ENCODE results near the gene CD96.
A peak's percentile ranks its signal among the peaks of the same experiment; 100 is the strongest.
"Not testable (repeated sequence)": the region's sequence is repeated elsewhere in the genome, so short reads cannot be mapped to it uniquely, and the experiment has no call there.

Gene CD96

DNA sequence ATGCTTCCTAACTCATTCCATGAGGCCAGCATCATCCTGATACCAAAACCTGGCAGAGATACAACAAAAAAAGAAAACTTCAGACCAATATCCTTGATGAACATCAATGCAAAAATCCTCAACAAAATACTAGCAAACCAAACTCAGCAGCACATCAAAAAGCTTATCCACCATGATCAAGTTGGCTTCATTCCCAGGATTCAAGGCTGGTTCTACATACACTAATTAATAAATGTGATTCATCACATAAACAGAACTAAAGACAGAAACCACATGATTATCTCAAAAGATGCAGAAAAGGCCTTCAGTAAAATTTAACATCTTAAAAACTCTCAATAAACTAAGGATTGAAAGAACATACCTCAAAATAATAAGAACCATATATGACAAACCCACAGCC lies 88.6 kb downstream of the CD96 start:
- not testable (repeated sequence) for DNase-seq

DNA sequence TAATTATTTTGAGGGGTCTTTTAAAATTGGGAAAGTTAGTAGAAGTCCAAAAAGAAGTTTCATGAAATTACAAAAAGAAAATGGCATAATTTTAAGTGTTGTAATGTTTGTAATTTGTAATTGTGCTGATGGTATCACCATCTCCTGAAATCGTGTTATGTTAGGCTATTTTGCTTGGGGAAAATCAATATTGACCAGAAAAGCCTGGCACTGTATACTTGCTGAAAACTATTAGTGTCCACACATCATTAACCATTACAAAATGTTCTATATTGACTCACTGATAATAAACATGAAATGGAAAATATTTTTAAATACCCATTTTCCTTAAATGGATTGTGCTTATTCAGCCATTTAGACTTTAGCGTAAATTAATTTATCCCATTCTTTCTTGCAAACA lies 93.4 kb downstream of the CD96 start:
- DNase-seq, result no peak

DNA sequence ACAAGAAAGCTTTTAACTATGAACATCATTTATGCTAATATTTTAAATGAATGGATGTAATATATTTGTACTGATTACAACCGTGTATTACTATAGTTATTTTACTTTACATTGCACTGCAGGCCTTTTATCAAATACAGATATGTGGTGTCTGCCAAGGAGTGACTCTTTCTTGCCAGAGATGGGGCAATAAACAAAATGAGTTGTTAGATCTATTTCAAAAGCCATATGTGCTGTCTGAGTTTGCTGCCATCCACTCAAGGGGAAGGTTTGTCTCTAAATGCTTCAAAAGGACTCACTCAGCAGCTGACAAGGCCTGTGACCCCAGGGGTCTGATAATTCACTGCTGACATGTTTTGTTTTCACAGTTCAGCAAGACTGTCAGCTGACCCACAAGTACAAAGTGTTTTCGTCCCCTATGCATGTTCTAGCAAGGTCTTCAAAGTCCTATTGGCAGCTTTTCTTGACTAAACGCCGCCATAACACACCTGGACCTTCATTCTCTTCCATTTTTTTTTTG lies 94.4 kb downstream of the CD96 start:
- DNase-seq, result no peak

DNA sequence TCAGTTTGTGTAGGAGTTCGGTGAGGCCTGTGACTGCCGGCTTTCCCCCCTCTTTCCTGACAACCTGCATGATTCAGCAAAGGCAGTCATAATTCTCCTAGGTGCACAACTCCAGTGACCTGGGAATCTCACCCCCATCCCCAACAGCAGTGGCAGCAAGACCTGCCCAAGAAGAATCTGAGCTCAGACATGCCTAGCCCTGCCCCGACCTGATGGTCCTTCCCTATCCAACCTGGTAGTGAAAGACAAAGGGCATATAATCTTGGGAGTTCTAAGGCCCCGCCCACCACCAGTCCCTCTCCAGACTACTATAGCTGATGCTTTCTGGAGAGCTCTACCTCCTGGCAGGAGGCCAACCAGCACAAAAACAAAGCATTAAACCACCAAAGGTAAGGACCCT lies 97.3 kb downstream of the CD96 start:
- DNase-seq, result no peak

DNA sequence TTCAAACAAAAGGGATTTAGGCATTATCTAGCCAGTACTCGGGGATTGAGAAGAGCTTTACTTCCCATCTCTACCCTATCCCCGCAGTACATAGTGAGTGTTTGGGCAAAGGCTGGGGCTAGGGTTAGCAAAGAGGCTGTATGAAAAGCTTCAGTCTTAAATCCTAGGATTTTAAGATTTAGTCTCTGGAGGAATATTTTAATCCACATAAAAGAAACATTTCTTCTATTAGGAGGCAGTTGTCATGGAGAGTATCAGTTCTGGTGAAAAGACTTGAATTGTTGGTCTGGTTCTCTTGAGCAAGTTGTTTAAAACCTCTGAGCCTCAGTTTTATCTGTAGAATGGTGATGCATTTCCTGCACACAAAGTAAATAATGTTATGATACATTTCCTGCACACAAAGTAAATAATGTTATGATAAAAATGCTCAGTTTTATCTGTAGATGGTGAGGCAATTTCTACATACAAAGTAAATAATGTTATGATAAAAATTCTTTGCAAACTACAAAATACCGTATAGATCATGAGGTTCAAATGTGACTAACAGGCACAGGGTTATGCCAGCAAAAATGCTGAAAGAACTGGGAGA lies 107.1 kb downstream of the CD96 start:
- no peak for DNase-seq

DNA sequence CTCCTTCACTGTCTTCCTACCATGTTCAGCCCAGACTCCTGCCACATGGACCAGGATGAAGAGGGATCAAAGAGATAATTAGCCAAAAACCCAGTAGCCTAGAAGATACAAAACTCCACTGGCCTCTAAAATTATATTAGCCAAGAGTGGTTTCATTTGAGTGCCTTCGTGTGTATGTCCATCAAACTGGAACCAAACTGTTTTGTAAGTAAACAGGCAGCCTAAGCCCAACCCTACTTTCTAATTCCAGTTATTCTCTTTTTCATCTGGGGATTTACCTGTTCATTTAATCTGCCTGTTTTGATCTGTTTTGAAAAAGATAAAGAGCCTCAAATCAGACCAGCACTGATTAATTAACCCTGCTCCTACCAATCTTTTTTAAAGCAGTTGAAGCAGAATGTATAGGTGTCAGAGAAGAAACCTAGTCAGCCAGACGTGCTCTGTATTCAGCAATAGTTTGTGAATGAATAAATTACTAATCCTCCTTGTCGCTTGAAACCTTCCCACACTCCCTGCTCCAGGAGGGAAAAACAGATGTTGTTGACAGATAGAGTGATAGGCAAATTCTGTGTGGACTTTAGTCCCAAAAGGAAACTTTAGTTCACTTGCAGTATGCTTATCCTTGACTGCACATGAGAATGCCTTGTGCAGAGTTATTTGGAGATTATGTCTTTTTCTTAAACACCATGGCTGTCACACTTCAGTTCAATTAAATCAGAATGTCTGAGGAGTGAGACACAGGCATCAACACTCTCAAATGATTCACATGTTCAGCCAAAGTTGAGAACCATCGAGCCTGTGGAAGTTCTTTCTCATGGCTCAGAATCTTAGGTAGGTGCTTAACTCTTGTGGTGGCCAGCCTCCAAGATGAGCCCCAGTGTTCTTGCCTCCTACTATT lies 108.6 kb downstream of the CD96 start:
- no peak for DNase-seq

DNA sequence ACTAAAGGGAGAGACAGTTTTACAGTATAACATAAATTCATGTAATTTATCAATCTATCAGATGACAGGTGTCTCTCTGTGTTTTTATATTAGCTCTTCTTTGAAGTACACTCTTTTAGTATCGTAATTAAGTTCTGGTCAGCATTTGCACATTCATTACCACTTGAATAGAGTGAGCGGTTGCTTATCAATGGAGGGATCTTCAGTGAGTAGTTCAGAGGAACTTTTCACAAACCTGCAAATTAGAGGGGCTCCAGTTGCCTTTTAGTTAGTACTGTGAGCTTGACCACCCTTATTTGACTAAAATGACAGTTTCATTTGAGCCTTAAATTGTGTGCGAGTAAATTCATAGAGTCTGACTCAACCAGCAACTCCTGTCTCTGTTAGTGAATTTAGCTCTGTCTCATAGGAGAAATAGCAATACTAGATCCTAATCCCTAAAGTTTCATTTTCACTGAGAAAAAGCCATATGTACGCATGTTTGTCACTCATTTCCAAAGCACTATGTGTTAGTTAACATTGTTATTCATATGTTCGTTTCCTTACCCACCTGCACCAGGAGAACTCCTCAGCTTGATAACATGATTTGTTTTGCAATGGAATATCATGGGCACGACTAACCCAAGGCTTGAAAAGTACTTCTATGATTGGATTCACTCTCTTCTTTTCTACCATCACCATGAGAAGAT lies 110.6 kb downstream of the CD96 start:
- DNase-seq, result no peak

DNA sequence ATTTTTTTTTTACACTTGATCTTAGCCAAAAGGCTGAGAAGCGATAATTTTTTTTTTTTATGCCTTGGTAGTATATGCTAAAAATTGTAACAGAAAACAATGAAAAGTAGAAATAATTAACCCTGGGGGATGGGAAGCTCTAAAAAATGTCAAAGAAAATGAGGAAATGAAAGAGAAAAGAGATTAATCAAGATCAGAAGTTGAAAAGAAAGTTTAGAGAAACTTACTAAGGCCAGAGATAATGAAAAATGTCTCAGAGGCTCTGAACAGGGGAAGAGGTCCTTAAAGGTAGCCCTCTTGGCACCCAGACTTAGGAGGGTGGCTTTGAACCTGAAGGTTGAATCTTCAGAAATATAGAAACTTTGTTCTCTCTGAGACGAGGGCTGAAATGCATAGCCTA lies 111.8 kb downstream of the CD96 start:
- no peak for DNase-seq

DNA sequence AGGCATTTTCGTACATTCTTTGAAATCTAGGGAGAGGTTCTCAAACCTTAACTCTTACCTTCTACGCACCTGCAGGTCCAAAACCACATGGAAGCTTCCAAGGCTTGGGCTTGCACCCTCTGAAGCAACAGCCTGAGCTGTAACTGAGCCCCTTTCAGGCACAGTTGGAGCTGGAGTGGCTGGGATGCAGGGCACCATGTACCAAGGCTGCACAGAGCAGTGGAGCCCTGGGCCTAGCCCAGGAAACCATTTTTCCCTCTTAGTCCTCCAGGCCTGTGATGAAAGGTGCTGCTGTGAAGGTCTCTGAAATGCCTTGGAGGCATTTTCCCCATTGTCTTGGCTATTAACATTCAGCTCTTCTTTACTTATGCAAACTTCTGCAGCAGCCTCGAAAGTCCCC lies 120.0 kb downstream of the CD96 start:
- DNase-seq, result no peak

DNA sequence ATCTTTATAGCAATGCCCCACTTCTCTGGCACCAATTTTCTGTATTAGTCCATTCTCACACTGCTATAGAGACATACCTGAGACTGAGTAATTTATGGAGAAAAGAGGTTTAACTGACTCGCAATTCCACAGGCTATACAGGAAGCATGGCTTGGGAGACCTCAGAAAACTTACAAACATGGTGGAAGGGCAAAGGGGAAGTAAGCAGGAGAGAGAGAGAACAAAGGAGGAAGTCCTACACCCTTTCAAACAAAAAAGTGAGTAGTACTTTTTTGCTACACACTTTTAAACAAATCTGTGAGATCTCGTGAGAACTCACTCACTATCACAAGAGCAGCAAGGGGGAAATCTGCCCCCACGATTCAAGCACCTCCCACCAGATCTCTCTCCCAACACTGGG lies 120.9 kb downstream of the CD96 start:
- DNase-seq, result no peak

DNA sequence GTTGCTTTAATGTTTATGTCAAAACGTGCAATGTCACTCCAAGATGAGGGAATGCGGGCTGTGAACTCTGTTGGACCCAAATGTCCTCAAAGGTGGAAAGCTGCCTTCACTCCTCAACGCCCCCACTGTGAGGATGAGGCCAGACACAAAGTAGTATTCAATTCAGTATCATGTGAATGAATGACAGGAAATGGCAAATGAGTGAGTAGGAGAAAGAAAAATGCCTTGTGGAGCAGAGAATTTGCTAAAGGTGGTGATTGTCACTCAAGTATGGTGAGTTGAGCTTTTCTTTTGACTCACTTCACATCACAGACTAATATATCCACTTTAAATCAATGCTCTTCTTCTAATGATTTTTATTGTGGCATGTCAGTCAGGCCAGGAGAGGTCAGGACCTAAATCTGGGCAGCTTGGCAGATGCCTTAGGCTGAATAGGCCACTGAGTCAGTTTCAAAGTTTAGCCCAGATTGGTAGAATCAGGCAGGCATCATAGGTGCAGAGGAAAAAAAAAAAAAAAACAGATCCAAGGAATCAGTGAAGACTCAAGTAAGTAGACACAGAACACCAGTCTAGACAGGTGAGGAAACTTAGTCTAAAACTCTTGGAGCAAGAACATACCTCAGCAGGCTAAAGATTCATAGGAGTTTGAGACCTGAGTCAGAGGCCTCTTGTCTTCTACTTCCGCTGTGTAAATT lies 124.2 kb downstream of the CD96 start:
- no peak for DNase-seq

DNA sequence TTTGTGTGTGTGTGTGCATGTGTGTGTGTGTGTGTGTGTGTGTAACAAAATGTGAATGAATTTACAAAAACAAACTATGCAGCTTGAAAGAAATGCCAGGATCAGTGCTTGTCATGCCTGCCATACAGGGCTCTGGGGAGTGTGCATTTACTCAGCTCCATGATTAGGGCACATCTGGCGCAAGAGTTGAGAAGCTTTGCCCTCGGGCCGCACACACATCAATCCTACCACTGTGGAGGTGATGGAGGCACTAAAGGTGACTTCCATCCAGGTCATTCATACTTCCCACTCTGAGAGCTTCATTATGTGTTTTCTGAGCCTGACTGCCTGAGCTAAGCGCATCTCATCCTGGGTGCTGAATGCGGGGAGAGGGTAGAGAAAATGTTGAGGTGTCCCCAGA lies 125.2 kb downstream of the CD96 start:
- no peak for DNase-seq

DNA sequence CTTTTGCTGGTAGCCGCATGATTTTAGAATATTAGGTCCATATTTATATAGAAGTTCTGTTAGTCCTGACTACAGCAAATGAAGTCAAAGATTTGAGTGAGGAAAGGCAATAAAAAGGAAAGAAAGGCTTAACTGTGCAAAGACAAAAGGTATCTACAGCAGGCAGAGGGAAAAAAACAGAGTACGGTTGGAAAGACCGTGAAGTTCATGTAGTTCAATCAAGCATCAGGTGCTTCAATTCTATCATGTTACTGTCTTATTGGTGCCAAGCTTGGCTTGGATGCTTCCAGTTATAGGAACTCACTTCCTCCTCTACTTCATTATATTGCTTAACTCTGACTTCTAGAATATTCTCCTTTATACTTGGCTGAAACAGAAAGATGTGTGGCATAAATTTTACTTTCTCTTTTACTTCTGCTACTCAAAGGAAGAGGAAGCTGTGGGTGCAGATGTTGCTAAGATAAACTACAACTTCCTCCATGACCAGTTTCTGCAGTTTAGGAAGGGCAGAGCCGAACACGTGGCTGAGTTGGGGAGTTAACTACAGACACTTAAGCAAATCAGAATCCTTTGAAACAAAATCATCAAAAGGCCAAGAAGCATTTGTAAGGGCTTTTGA lies 125.7 kb downstream of the CD96 start:
- no peak for DNase-seq

DNA sequence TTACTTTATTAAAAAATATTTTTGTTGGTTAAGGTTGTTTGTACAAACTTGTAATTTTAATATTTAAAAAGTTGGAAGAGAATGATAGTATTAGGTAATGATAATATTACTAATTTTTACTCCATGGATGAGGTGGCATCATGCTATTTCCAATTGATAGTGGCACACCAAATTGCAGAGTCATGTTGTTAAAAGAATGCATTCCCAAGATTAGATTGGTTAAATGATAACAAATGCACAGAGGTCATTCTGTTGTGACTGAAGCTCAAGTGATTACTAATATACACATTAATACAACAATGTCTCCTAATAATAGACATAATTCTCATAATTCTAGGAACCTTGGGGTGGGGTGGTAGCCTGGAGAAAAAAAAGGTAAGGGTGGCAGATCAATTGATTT lies 126.3 kb downstream of the CD96 start:
- no peak for DNase-seq

DNA sequence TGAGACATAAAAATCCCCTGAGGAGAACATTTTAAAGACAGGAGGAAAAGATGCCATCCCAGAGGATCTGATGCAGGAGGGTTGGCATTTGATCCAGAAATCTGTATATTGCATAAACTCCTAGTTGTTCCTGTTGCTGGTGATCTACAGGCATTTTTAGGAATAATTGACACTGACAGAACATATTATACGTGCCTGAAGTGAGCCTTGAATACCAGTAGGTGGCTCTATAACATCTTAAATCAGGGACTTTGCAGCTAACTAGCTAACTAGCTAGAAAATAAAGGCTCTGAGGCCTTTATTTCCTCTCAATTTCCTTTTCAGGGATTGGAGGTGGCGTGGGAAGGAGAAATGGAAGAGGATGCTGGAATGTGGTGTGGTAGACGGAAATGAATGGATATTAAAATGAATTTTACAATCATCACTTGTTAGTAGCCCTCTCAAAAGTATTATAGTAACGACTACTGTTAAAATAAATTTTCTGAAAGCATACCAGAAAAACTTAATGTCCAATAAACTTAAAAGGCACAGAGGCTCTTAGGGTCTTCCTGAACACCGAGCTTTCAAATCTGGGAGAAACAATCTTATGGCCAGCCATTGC lies 127.0 kb downstream of the CD96 start:
- DNase-seq, result peak; percentile 43 to 60

DNA sequence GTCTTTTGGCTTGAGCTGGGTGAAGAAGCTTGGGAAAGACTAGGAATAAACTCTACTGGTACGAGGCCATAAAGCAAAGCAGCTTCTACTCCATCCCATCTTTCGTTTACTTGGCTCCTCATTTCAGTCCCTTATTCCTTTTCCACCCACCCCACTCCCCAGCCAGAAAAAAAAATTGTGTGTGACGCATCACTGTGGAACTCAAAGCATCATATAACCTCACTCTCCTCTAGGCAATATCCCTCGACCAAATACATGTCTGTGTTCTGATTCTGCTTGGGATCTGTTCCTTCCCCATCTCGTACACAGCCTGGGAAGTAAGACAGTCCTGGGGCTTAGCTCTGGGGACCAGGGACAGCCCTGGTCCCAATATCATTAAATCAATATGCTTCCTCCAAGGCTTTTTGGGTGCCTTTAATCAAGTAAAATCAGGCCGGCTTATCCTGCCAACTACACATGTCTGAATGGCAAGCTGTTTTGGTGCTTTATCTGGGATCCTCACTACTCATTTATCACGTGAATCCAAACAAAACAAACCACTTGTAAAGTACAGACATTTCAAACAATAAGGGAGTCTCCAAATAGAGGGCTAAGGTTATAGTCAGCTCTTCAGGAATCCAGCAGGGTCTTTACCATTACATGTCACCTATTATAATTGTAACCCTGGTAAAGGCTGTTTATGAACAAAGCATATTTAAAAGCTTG lies 128.1 kb downstream of the CD96 start:
- DNase-seq, result no peak

DNA sequence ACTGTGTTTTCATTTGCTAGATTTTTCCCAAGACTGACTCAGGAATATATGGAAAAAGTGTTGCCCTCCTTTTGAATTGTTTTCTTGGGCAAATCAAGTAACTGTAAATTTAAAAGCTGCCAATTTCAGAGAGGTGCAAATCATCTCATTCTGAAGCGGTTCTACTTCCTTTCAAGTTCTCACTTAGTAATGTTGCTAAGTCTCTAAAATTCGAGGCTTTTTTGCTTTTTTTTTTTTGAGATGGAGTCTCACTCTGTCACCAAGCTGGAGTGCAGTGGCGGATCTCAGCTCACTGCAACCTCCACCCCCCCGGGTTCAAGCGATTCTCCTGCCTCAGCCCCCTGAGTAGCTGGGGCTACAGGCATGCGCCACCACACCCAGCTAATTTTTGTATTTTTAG lies 130.5 kb downstream of the CD96 start:
- not testable (repeated sequence) for DNase-seq

DNA sequence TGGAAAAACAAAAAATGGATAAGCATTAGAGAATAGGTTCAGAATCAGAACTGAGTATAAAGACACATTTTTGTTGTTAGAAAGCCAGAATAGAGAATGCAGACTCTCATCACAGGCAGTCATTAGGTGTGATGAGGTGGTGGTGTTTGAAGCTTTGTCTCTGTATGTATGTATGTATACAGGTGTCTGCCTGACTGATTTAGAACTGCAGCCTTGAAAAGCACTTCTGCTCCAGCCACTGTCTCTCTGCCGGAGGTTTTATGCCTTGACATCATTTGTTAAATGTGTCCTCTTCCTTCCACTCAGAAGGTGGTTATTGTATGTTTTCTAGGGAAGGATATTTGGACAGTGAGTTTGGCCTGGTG lies 133.8 kb downstream of the CD96 start:
- peak in 1 of 2 experiments; percentile 3 for DNase-seq

DNA sequence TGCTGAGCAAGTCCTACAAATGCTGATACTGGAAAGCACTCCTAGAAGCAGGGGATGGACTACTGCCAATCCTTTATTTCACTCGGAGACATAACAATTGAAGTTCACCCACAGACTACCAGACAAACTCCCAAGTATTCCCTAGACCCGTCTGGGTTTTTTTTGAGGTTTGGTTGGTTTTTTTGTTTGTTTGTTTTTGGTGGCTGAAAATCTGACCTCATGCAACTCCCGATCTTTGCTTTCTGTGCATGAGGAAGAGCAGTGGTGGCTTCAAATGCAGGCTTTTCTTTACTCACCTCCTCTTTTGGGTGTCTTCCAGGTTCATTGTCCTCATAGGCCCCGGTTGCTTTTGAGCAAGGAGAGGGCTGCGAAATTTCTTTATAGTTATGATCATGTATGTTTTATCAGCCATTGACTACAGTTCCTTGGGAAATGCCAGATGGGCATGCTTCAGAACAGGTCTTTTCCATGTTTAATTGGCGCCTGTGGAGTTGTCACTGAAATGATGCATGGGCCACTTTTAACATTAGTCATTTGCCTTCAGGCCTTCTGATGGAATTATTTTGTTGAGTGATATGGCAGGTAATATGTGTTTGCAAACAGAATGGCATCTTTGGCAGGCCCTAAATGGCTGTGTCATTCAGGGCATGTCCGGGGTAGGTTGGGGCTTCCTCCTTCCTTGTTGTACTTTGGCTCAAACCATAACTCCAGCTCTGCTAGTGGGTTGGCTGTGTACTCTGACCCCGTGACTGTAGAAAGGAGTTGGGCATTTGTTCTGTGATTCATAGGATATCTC lies 134.4 kb downstream of the CD96 start:
- peak in 1 of 2 experiments; percentile 1 for DNase-seq

DNA sequence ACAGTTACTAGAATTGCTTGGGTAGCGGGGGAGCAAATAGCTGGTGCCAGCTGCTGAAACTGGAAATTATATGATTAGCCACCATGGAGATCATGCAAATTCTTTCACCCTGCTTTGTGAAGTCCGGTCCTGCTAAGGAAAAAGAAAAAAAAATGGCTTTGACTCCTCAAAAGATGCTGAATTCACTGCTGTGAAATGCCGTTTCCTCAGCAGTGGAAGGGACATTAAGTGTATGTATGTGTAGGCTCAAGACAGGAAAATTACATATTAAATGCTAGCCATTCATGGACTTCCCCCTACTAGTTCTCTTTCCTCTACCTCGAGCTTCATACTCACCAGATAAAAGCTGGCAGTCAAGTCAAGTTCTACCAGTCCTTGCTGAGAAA lies 135.0 kb downstream of the CD96 start:
- no peak for DNase-seq
